NB4 (cell line): ENCODE measurements around the gene S100A14.

ENCODE experiments used
- DNase-seq: peaks from one replicate; pipeline ENCODE4 v3.0.0; 2010; ENCODE audit warnings: low read depth
- H3K4me3 ChIP-seq: one replicate; pipeline ENCODE4 v1.5.1; 2011; ENCODE audit warnings: mild to moderate bottlenecking, low read depth, low read length, moderate library complexity
- MYC ChIP-seq: IDR thresholded peaks from 2 replicates; pipeline ENCODE4 v1.6.1; 2011; ENCODE audit warnings: low read depth, low read length
- POLR2A ChIP-seq: IDR thresholded peaks from 2 replicates; pipeline ENCODE4 v1.6.1; 2011; ENCODE audit warnings: mild to moderate bottlenecking; ENCODE audit not compliant: insufficient read length; ENCODE audit errors: extremely low read depth
- TF ChIP-seq, protein P1 (sequence below): IDR thresholded peaks from 2 replicates; pipeline ENCODE4 v1.6.1; 2011; ENCODE audit warnings: low read depth, low read length
- TF ChIP-seq, protein P2 (sequence below): IDR thresholded peaks from one replicate; pipeline ENCODE4 v1.5.1; 2012; ENCODE audit warnings: low read depth, low read length

Gene S100A14

DNA sequence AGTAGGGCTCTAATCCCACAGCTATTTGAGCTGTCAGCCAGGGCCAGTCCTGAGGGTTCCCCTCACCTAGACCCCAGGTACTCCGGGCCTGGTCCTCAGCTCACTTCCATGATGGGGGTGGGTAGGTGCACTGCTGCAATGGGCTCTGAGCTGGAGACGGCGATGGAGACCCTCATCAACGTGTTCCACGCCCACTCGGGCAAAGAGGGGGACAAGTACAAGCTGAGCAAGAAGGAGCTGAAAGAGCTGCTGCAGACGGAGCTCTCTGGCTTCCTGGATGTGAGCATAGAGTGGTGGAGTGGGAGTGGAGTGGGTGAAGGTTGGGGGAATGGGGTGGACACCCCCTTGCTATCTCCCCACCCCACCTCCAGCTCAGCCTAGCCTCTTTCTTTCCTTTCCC is 14.3 kb upstream of the S100A14 start:
- no peak for TF ChIP-seq MYC
- TF ChIP-seq, protein P1, sequence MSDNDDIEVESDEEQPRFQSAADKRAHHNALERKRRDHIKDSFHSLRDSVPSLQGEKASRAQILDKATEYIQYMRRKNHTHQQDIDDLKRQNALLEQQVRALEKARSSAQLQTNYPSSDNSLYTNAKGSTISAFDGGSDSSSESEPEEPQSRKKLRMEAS, result no peak
- TF ChIP-seq POLR2A, result no peak
- TF ChIP-seq, protein P2, sequence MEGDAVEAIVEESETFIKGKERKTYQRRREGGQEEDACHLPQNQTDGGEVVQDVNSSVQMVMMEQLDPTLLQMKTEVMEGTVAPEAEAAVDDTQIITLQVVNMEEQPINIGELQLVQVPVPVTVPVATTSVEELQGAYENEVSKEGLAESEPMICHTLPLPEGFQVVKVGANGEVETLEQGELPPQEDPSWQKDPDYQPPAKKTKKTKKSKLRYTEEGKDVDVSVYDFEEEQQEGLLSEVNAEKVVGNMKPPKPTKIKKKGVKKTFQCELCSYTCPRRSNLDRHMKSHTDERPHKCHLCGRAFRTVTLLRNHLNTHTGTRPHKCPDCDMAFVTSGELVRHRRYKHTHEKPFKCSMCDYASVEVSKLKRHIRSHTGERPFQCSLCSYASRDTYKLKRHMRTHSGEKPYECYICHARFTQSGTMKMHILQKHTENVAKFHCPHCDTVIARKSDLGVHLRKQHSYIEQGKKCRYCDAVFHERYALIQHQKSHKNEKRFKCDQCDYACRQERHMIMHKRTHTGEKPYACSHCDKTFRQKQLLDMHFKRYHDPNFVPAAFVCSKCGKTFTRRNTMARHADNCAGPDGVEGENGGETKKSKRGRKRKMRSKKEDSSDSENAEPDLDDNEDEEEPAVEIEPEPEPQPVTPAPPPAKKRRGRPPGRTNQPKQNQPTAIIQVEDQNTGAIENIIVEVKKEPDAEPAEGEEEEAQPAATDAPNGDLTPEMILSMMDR, result no peak
- DNase-seq, result no peak
- H3K4me3 ChIP-seq, result no peak overlapping the region

DNA sequence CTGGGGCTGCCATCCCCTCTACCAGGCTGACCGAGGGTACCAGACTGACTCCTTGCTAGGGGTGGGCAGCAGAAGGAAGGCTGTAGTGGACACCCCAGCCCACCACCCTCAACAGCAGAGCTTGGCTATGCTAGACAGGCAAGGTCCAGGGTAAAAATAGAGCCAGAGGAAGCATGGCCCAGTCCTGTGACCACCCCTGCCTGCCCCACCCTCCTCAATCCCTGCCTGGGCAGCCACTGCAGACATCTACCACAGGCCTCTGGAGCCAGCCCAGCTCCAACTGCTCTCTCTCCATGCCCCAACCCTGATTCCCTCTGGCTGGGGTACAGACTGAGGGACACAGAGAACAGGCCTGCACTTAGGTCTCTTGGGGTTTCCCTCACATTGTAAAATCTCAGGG is 13.8 kb upstream of the S100A14 start:
- no peak for DNase-seq
- TF ChIP-seq, protein P2, result no peak
- TF ChIP-seq, protein P1, result no peak
- TF ChIP-seq MYC, result no peak
- no peak for TF ChIP-seq POLR2A
- no peak overlapping the region for H3K4me3 ChIP-seq

DNA sequence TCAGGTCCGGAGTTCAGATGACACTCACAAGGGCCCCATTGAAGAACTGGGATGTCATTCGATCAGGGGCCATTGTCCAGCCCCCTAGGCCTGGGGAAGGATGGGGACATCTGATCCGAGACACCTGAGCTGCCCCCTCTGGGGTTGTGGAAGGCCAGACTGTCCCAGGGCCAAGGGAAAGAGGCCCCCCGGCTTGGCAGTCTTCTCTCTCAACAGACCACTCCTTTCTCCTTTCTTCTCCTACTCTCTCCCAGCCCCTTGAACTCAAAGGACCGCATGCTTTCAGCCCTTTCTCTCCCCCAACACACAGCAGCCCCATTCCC is 13.2 kb upstream of the S100A14 start:
- TF ChIP-seq MYC (no peak), POLR2A (no peak)
- H3K4me3 ChIP-seq, result no peak overlapping the region
- DNase-seq, result no peak

DNA sequence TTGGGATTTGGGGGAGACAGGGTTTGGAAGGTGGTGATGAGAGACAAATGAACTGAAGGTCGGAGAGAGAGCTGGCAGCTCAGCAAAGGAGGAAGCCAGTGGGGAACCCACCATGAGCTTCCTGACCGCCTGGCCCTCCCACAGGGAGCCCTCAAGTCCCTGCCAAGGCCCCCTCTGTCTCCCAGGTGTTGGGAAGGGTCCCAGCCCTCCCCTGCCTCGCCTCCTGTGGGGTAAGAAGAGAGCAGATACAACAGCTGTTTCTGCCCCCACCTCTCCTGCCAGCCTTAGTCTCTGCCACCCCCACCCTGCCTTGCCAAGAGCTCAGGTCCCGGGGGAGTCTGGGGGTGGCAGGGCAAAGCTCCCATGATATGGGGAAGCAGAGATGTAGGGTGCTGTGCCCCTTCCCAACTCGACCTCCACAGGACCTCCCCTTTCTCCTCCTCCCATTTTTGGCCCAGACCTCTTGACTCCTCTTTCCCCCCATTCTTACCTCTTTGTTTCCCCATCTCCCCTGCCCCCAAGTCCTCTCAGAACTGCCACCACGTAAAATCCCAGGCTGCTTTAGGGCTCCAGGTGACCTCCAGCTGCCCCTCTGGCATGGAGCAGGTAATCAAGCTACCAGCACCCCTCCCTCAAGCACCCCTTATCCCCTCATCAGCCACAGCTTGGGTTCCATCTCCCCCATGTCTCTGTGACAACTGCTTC is 12.7 kb upstream of the S100A14 start:
- peak; percentile 40 for DNase-seq

DNA sequence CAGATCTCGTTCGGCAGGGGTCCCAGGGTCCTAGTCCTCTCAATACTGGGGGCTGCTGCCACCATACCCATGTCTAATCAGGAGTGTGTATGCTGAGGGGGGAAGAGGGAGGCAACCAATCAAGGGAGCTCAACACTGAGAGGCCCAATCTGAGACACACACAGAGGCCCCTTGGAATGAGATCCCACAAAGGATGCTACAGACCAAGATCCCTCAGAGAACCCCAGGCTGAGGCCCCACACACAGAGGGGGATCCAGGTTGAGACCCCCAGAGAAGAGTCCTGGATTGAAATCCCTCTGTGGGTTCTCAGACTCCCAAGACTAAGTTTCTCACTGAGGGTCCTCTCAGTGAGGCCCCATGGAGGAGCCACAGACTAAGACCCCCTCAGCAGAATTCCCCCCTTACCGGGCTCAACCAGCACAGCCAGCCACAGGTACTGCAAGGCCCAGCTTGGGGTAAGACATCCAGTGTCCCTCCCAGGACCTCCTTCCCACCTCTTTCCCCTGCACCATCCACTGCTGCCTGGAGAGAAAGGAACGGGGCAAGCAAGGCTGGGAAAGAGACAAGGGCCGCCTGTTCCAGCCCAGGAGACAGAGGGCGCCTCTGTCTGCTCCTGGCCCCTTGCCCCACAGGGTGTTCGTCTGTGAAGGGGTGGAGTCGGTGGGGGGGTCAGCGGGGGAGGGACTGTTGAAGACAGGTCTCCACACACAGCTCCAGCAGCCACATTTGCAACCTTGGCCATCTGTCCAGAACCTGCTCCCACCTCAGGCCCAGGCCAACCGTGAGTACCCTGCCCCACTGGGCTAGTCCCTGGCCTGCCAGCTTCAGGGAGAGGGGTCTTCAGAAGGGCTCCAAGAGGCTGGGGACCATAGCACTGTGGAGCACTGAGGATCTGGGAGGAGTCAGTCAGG is 11.8 kb upstream of the S100A14 start, which contains the start of gene S100A1:
TSS of gene S100A1 (plus strand) at position 720 of the 912 bp plus-strand sequence. CDS start 2,088 bp downstream, outside the sequence.
- TF ChIP-seq MYC, result no peak
- TF ChIP-seq, protein P2, result no peak
- TF ChIP-seq, protein P1, result no peak
- TF ChIP-seq POLR2A, result no peak
- peak; percentile 34 for DNase-seq
- H3K4me3 ChIP-seq, result no peak within 1 kb of the TSS

More for the DNA sequence above, 12.7 kb upstream of the S100A14 start:
- TF ChIP-seq, protein P1, result no peak
- no peak for TF ChIP-seq POLR2A
- no peak for TF ChIP-seq MYC
- TF ChIP-seq, protein P2, result no peak
- no peak overlapping the region for H3K4me3 ChIP-seq
